Mesendoderm (in vitro differentiated cells): ENCODE data around the gene GPR119.
A peak's percentile ranks its signal among the peaks of the same experiment; 100 is the strongest.

Experiments
- DNase-seq: peaks from one replicate; pipeline ENCODE4 v3.0.0; 2013
- H2AK5ac ChIP-seq: 2 replicates; pipeline ENCODE4 v1.6.1; 2013; ENCODE audit warnings: low read length, inconsistent platforms
- H2BK120ac ChIP-seq: 2 replicates; pipeline ENCODE4 v1.6.1; 2013; ENCODE audit warnings: low read depth, mild to moderate bottlenecking, low read length, moderate library complexity, mixed read lengths
- H2BK15ac ChIP-seq: replicated peaks from 2 replicates; pipeline ENCODE4 v1.6.1; 2013; ENCODE audit warnings: low read depth, mild to moderate bottlenecking, moderate library complexity
- H2BK5ac ChIP-seq: 2 replicates; pipeline ENCODE4 v1.6.1; 2013; ENCODE audit warnings: low read length, inconsistent platforms
- H3K18ac ChIP-seq: 2 replicates; pipeline ENCODE4 v1.6.1; 2013; ENCODE audit warnings: mild to moderate bottlenecking, low read length, mixed read lengths
- H3K23ac ChIP-seq: one replicate; pipeline ENCODE4 v1.6.1; 2013; ENCODE audit warnings: low read length
- H3K27ac ChIP-seq: 2 replicates; pipeline ENCODE4 v1.5.1; 2013; ENCODE audit warnings: low read depth, mild to moderate bottlenecking, inconsistent platforms, low read length, moderate library complexity
- H3K27me3 ChIP-seq: 2 replicates; pipeline ENCODE4 v1.6.1; 2013; ENCODE audit warnings: low read length, control low read depth, mild to moderate bottlenecking, inconsistent platforms; ENCODE audit not compliant: insufficient read depth, poor library complexity
- H3K36me3 ChIP-seq: 2 replicates; pipeline ENCODE4 v1.6.1; 2013; ENCODE audit warnings: low read length, inconsistent platforms; ENCODE audit not compliant: control insufficient read depth, insufficient read depth
- H3K4ac ChIP-seq: one replicate; pipeline ENCODE4 v1.6.1; 2013; ENCODE audit warnings: low read depth, mild to moderate bottlenecking, low read length, moderate library complexity
- H3K4me1 ChIP-seq: 2 replicates; pipeline ENCODE4 v1.6.1; 2013; ENCODE audit warnings: low read depth, low read length, inconsistent platforms; ENCODE audit not compliant: control insufficient read depth
- H3K4me2 ChIP-seq: 2 replicates; pipeline ENCODE4 v1.6.1; 2013; ENCODE audit warnings: low read length
- H3K4me3 ChIP-seq: 2 replicates; pipeline ENCODE4 v1.5.1; 2013; ENCODE audit warnings: mild to moderate bottlenecking, low read length
- H3K56ac ChIP-seq: one replicate; pipeline ENCODE4 v1.6.1; 2013; ENCODE audit warnings: low read length
- H3K79me1 ChIP-seq: 2 replicates; pipeline ENCODE4 v1.6.1; 2013; ENCODE audit warnings: low read length, inconsistent platforms
- H3K79me2 ChIP-seq: 2 replicates; pipeline ENCODE4 v1.6.1; 2013; ENCODE audit warnings: mild to moderate bottlenecking, low read length; ENCODE audit not compliant: control insufficient read depth, insufficient read depth
- H3K9ac ChIP-seq: 2 replicates; pipeline ENCODE4 v1.6.1; 2013; ENCODE audit warnings: low read length, inconsistent platforms
- H4K5ac ChIP-seq: one replicate; pipeline ENCODE4 v1.6.1; 2013; ENCODE audit warnings: low read length
- H4K8ac ChIP-seq: one replicate; pipeline ENCODE4 v1.6.1; 2013; ENCODE audit warnings: low read depth, mild to moderate bottlenecking, control low read depth, low read length, moderate library complexity
- WGBS: extraction: QIAGEN DNeasy Blood & Tissue Kit; methylation state at CpG from one replicate; pipeline ENCODE4 v1.1.7; 2013; ENCODE audit warnings: low lambda C conversion rate, missing lambda C conversion rate; ENCODE audit not compliant: insufficient coverage; ENCODE audit errors: extremely low coverage; 5-methylcytosine and 5-hydroxymethylcytosine counted together

GPR119 gene

DNA sequence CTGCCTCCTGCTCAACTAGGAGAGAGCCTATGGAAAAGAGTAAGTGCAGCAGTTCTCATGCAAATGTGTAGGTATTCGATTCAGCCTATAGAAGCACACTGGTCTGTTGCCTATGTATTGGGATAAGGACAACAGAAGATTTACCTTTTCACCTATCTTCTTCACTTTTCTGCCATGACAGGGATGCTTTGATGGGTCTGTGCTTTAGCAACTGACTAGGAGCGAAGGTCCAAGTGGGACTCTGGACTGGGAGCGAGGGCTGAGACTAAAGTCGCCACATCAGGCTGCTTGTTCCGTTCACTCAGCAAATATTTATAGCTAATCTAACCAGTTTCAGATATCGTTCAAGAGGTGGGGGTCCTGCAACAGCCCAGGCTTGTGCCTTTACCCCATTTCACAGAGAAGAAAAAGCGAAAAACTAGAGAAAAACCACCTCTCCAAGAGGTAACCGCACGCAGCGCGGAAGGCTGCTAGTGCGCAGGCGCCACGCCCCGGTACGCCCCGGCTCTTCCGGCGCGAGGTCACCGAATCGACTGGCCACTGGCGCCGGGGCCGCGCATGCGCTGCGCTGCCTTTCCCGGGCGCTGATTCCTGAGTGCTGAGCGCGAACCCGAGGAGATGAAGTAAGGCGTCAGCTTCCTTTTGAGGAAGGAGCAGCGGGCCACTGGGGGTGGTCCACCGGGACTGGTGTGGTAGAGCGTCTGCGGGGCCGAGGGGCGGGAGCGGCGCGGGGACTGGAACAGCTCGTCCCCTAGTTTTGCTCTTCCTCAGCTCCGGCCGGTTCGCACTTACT is 16.1 kb upstream of the GPR119 start, which contains the start of gene RBMX2:
Gene RBMX2 (plus strand): TSS at position 573 of the 793 bp plus-strand sequence. CDS start 46 bp downstream, at position 619.
- Histone ChIP-seq H2AK5ac (no peak within 1 kb of the TSS), H4K8ac (no peak within 1 kb of the TSS), H3K4me1 (no peaks in the 10 kb centered on the region), H3K4ac (peak within 1 kb of the TSS; percentile 68), H3K27me3 (no peaks in the 10 kb centered on the region), H3K27ac (no peak within 1 kb of the TSS), H4K5ac (no peak within 1 kb of the TSS), H3K4me2 (peak within 1 kb of the TSS; percentile 67), H3K36me3 (no peaks in the 10 kb centered on the region), H3K18ac (no peak within 1 kb of the TSS), H3K4me3 (peak within 1 kb of the TSS; percentile 52), H3K79me2 (peaks cover 3% of the 10 kb centered on the region), H2BK120ac (no peak within 1 kb of the TSS), H3K9ac (peak within 1 kb of the TSS; percentile 74), H3K56ac (peak within 1 kb of the TSS; percentile 81), H2BK5ac (no peak within 1 kb of the TSS), H3K23ac (no peak within 1 kb of the TSS), H3K79me1 (no peaks in the 10 kb centered on the region), H2BK15ac (no peak within 1 kb of the TSS)
- WGBS, result no CpG with 5 or more reads among the region's 47 CpGs
- DNase-seq, result peak; percentile 82

DNA sequence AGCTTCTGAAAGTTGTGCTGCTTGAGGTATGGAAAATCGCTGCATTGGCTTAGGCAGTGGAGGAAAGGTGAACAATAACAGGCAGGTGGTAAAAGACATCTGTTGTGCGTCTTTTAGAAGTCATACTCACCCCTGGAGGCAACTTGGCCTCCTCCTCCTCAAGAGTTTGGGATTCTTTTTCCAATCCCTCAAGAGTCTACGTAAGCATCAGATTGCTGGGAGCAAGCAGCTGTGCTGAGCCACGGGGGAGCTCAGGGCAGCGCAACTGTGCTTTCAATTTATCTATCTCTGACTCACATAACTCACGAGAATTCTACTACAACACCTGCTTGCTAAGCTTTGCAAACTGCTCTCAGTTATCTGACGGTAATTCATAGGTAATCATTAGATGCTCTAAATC is 9.9 kb upstream of the GPR119 start:
- Histone ChIP-seq H3K4ac (no peak overlapping the region), H3K4me3 (no peak overlapping the region), H2AK5ac (no peak overlapping the region), H3K79me2 (no peaks in the 10 kb centered on the region), H3K79me1 (no peaks in the 10 kb centered on the region), H2BK15ac (no peak overlapping the region), H3K23ac (no peak overlapping the region), H3K4me2 (no peak overlapping the region), H3K36me3 (no peaks in the 10 kb centered on the region), H2BK5ac (no peak overlapping the region), H3K18ac (no peak overlapping the region), H3K9ac (no peak overlapping the region), H3K27ac (no peak overlapping the region), H3K4me1 (no peaks in the 10 kb centered on the region), H4K5ac (no peak overlapping the region), H3K56ac (no peak overlapping the region), H3K27me3 (no peaks in the 10 kb centered on the region), H4K8ac (no peak overlapping the region), H2BK120ac (no peak overlapping the region)
- no CpG with 5 or more reads among the region's 7 CpGs for WGBS
- no peak for DNase-seq

DNA sequence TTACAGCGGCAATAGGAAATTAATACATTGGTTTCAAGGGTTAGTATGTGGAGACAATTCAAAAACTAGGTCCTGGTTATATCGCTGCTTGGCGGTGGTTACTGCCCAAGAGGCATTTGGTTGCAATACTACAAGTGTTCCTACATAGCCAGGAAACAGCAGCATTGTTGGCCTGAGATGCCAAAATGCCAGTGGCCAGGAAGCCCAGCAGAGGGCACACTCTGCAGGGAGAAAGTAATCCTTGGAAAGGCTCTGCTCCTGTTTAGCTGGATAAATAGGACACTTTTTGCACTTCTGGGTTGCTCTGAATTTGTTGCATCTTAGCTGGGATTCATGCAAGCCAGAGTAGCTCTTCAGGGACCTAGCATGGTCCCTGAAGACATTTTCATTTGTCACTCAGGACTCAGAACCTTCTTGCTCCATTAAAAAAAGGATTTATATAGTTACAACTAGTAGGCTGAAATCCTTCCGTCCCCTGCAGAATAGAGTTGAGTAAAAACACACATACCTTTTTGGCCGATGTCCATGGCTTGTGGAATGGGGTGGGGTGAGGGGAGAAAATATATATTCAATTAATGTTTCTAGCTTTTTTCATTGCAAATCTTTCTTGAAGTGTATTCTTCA is 8.1 kb upstream of the GPR119 start:
- no peaks in the 10 kb centered on the region for H3K79me2 ChIP-seq
- no peak overlapping the region for H3K18ac ChIP-seq
- H2BK120ac ChIP-seq, result no peak overlapping the region
- no peaks in the 10 kb centered on the region for H3K27me3 ChIP-seq
- no peak overlapping the region for H3K23ac ChIP-seq
- peak; percentile 60 for DNase-seq
- no peak overlapping the region for H3K9ac ChIP-seq
- no peak overlapping the region for H2AK5ac ChIP-seq
- no peaks in the 10 kb centered on the region for H3K4me1 ChIP-seq
- H2BK15ac ChIP-seq, result no peak overlapping the region
- H3K79me1 ChIP-seq, result no peaks in the 10 kb centered on the region
- H2BK5ac ChIP-seq, result no peak overlapping the region
- no peak overlapping the region for H4K8ac ChIP-seq
- H3K56ac ChIP-seq, result no peak overlapping the region
- H3K4ac ChIP-seq, result no peak overlapping the region
- no peak overlapping the region for H3K27ac ChIP-seq
- no peaks in the 10 kb centered on the region for H3K36me3 ChIP-seq
- H3K4me3 ChIP-seq, result no peak overlapping the region
- H3K4me2 ChIP-seq, result no peak overlapping the region
- no CpG with 5 or more reads among the region's 5 CpGs for WGBS
- H4K5ac ChIP-seq, result no peak overlapping the region

DNA sequence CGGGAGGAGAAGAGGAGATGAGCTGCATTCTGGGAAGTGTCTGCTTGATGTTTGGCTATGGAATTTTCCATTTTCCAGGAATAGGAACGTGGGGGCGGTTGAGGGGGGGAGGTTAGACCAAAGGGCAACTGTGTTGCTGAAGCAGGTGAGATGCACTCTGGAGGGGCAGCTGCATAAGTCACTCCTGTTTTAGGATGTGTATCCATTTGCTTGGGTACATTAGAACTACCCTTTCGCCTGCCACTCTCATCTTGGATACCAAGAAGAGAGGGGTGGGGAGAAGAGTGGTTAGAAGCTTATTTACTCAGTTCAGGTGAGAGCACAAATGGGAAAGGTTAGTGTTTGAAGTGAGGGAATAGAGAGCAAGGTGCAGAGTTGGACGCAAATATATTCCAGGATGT is 934 bp upstream of the GPR119 start:
- H2BK120ac ChIP-seq, result no peak overlapping the region
- H2AK5ac ChIP-seq, result no peak overlapping the region
- no peak overlapping the region for H3K4me2 ChIP-seq
- H3K4me3 ChIP-seq, result no peak overlapping the region
- H3K4me1 ChIP-seq, result no peaks in the 10 kb centered on the region
- H3K9ac ChIP-seq, result no peak overlapping the region
- H3K18ac ChIP-seq, result no peak overlapping the region
- H3K79me1 ChIP-seq, result no peaks in the 10 kb centered on the region
- H3K27ac ChIP-seq, result no peak overlapping the region
- H3K79me2 ChIP-seq, result no peaks in the 10 kb centered on the region
- H2BK5ac ChIP-seq, result no peak overlapping the region
- no peak overlapping the region for H3K56ac ChIP-seq
- H4K5ac ChIP-seq, result no peak overlapping the region
- H3K27me3 ChIP-seq, result no peaks in the 10 kb centered on the region
- no CpG with 5 or more reads among the region's 5 CpGs for WGBS
- no peak for DNase-seq
- H3K23ac ChIP-seq, result no peak overlapping the region
- no peak overlapping the region for H2BK15ac ChIP-seq
- H3K36me3 ChIP-seq, result no peaks in the 10 kb centered on the region
- H3K4ac ChIP-seq, result no peak overlapping the region
- no peak overlapping the region for H4K8ac ChIP-seq

DNA sequence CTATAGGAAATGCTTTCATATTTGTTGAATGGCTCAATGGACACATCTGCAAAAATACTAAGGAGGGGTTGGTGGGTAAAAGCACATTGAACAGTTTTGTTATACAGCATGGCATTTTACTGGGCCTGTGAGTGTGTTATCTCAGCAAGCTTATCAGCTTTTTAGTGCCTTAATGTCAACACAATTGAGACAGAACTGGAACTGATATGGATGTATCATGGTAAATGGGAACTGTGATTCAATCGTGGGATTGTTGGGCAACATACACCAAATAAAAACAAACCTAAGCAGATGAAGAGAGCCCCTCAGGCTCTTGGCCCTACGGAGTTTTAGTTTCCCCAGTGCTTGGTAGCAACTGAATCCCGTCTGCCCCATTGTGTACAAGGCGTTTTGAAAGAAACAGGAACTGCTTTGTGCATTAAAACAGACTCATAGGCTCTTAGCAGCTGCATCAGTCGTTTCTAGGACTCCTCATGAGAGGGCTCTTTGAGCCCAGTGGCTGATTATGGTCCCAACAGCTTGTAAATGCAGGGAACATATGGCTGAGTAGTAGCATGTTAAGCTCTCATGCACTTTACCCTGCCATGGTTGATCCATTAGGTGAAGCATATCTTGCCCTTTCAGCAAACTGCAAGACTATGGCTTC is 7.3 kb downstream of the GPR119 start:
- H3K4me3 ChIP-seq, result no peak overlapping the region
- no peak overlapping the region for H2BK5ac ChIP-seq
- H3K79me2 ChIP-seq, result no peaks in the 10 kb centered on the region
- WGBS, result no CpG with 5 or more reads among the region's 5 CpGs
- no peaks in the 10 kb centered on the region for H3K79me1 ChIP-seq
- no peak overlapping the region for H4K5ac ChIP-seq
- H3K27ac ChIP-seq, result no peak overlapping the region
- H3K23ac ChIP-seq, result no peak overlapping the region
- no peak overlapping the region for H2BK120ac ChIP-seq
- H3K56ac ChIP-seq, result no peak overlapping the region
- no peak overlapping the region for H2BK15ac ChIP-seq
- H3K36me3 ChIP-seq, result no peaks in the 10 kb centered on the region
- DNase-seq, result no peak
- no peak overlapping the region for H3K4me2 ChIP-seq
- no peak overlapping the region for H4K8ac ChIP-seq
- H3K4me1 ChIP-seq, result no peaks in the 10 kb centered on the region
- no peak overlapping the region for H3K4ac ChIP-seq
- no peak overlapping the region for H3K18ac ChIP-seq
- no peak overlapping the region for H2AK5ac ChIP-seq
- H3K27me3 ChIP-seq, result no peaks in the 10 kb centered on the region
- H3K9ac ChIP-seq, result no peak overlapping the region
